ENCODE results near the gene NUP160.

DNA sequence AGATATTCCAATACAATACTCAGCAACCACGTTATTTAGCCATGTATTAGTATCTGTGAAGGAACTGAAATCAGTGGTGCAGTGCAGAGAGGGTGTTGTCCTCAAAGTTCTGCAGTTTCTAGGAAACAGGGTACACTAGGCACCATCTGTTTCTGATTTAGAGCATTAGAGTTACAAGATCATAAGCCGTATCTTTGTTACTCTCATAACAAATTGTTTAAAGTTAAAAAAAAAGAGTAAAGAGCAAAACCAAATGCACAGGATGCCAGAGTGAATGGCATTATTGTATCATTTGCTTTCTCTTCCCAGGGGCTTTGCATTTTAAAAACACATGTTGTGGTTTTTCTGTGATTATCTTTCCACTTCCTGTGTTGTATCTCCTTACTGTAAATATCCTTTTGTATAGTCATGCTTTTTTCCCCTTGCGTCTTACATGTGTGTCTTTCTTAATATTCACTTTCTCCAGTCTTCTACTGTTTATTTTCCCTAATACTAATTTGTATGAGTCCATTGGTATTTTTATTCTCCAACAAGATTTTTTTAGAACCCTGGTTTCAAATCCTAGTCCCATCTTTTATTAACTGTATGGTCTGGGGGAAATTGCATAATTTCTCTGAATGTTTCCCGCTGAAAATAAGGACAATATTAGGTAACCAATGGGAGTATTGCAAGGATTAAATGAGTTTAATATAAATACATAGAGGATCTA, 15.2 kb upstream of the NUP160 start:
- TF ChIP-seq, protein P1, sequence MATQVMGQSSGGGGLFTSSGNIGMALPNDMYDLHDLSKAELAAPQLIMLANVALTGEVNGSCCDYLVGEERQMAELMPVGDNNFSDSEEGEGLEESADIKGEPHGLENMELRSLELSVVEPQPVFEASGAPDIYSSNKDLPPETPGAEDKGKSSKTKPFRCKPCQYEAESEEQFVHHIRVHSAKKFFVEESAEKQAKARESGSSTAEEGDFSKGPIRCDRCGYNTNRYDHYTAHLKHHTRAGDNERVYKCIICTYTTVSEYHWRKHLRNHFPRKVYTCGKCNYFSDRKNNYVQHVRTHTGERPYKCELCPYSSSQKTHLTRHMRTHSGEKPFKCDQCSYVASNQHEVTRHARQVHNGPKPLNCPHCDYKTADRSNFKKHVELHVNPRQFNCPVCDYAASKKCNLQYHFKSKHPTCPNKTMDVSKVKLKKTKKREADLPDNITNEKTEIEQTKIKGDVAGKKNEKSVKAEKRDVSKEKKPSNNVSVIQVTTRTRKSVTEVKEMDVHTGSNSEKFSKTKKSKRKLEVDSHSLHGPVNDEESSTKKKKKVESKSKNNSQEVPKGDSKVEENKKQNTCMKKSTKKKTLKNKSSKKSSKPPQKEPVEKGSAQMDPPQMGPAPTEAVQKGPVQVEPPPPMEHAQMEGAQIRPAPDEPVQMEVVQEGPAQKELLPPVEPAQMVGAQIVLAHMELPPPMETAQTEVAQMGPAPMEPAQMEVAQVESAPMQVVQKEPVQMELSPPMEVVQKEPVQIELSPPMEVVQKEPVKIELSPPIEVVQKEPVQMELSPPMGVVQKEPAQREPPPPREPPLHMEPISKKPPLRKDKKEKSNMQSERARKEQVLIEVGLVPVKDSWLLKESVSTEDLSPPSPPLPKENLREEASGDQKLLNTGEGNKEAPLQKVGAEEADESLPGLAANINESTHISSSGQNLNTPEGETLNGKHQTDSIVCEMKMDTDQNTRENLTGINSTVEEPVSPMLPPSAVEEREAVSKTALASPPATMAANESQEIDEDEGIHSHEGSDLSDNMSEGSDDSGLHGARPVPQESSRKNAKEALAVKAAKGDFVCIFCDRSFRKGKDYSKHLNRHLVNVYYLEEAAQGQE (IDR thresholded peaks at IDR 0.05; ENCODE audit: insufficient replicate concordance, low read depth), result no peak
- TF ChIP-seq, protein P2, sequence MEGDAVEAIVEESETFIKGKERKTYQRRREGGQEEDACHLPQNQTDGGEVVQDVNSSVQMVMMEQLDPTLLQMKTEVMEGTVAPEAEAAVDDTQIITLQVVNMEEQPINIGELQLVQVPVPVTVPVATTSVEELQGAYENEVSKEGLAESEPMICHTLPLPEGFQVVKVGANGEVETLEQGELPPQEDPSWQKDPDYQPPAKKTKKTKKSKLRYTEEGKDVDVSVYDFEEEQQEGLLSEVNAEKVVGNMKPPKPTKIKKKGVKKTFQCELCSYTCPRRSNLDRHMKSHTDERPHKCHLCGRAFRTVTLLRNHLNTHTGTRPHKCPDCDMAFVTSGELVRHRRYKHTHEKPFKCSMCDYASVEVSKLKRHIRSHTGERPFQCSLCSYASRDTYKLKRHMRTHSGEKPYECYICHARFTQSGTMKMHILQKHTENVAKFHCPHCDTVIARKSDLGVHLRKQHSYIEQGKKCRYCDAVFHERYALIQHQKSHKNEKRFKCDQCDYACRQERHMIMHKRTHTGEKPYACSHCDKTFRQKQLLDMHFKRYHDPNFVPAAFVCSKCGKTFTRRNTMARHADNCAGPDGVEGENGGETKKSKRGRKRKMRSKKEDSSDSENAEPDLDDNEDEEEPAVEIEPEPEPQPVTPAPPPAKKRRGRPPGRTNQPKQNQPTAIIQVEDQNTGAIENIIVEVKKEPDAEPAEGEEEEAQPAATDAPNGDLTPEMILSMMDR (IDR thresholded peaks at IDR 0.05; ENCODE audit: insufficient read depth, low read length), result no peak

Measured in HL-60 (cell line).